Stomach (tissue), 4 donors: Measurements from ENCODE around the gene UBLCP1.

Experiments
- POLR2A ChIP-seq, 4 donors: fragments of 450-650 bp; IDR thresholded peaks; one replicate each; pipeline ENCODE4 v1.6.1; 2016; ENCODE audit warnings: antibody characterized with exemption in 4 of 4, control low read depth in 2 of 4, mild to moderate bottlenecking in 1 of 4, moderate library complexity in 1 of 4
- TF ChIP-seq, protein P1 (sequence below), 7 experiments: fragments of 450-650 bp in 4 of 7; fragments of 200-600 bp in 3 of 7; sonication (generic) in 3 of 7; IDR thresholded peaks; one replicate each; pipeline ENCODE4 v1.5.1; 2016 to 2019; ENCODE audit warnings: antibody characterized with exemption in 7 of 7, control low read depth in 2 of 7, mild to moderate bottlenecking in 1 of 7

DNA sequence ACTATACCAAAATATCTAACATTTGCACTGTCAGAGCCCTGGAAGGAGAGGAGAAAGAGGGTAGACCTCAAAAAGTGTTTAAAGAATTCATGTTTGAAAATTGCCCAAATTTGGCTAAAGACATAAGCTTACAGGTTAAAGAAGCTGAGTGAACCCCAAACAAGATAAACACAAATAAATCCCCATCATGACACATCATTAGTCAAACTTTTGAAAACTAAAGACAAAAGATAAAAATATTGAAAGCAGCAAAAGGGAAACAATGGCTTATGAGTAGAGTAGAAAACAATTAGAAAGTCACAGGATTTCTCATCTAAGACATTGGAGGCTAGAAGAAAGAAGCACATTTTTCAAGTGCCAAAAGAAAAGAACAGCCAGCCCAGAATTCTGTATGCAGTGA is 6.1 kb upstream of the UBLCP1 start:
- TF ChIP-seq, protein P1, sequence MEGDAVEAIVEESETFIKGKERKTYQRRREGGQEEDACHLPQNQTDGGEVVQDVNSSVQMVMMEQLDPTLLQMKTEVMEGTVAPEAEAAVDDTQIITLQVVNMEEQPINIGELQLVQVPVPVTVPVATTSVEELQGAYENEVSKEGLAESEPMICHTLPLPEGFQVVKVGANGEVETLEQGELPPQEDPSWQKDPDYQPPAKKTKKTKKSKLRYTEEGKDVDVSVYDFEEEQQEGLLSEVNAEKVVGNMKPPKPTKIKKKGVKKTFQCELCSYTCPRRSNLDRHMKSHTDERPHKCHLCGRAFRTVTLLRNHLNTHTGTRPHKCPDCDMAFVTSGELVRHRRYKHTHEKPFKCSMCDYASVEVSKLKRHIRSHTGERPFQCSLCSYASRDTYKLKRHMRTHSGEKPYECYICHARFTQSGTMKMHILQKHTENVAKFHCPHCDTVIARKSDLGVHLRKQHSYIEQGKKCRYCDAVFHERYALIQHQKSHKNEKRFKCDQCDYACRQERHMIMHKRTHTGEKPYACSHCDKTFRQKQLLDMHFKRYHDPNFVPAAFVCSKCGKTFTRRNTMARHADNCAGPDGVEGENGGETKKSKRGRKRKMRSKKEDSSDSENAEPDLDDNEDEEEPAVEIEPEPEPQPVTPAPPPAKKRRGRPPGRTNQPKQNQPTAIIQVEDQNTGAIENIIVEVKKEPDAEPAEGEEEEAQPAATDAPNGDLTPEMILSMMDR (IDR thresholded peaks at IDR 0.05) = no peak
- no peak for TF ChIP-seq POLR2A (IDR thresholded peaks at IDR 0.05)
